Right lobe of liver (tissue), 4 donors: ENCODE data around the gene BEX2.

Source experiments
- POLR2A ChIP-seq: fragments of 450-650 bp; IDR thresholded peaks from one replicate; pipeline ENCODE4 v1.6.1; 2017; ENCODE audit warnings: antibody characterized with exemption, mild to moderate bottlenecking
- TF ChIP-seq, protein P1 (sequence below), 4 donors: fragments of 200-600 bp in 3 of 4; fragments of 450-650 bp in 1 of 4; IDR thresholded peaks; one replicate each; pipeline versions ENCODE4 v1.5.1 to v1.8.0; 2016 to 2022; ENCODE audit warnings: antibody characterized with exemption in 4 of 4, mild to moderate bottlenecking in 2 of 4
- donor health status: DM: no; HTN: no; CAD: no.
- donor health status: DM: no; HTN: no; CAD: no.
- donor health status: DM: no; HTN: yes; CAD: no.

DNA sequence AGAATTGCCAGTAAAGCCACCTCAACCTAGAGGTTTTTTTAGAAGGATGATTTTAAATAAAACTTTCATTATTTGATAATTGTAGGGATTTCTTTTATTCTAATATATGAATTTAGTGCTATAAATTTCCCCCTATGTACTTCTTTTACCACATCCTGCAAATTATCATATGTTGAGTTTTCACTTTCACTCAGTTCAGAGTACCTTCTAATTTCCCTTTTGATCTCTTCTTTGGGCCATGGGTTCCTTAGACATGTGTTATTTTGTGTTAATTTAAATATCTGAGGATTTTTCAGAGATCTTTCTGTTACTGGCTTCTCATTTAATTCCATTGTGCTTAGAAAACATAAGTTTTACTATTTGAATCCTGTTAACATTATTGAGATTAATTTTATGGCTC lies 6.1 kb downstream of the BEX2 start:
- no peak for TF ChIP-seq POLR2A
- TF ChIP-seq, protein P1, sequence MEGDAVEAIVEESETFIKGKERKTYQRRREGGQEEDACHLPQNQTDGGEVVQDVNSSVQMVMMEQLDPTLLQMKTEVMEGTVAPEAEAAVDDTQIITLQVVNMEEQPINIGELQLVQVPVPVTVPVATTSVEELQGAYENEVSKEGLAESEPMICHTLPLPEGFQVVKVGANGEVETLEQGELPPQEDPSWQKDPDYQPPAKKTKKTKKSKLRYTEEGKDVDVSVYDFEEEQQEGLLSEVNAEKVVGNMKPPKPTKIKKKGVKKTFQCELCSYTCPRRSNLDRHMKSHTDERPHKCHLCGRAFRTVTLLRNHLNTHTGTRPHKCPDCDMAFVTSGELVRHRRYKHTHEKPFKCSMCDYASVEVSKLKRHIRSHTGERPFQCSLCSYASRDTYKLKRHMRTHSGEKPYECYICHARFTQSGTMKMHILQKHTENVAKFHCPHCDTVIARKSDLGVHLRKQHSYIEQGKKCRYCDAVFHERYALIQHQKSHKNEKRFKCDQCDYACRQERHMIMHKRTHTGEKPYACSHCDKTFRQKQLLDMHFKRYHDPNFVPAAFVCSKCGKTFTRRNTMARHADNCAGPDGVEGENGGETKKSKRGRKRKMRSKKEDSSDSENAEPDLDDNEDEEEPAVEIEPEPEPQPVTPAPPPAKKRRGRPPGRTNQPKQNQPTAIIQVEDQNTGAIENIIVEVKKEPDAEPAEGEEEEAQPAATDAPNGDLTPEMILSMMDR (IDR thresholded peaks at IDR 0.05) = no peak
